Measurements from ENCODE around the gene NHP2. TPM values are rescaled to one million over a fixed set of nuclear protein-coding genes. Genes with fewer than 3 reads are reported as not detected.

Gene NHP2
- 248 and 376 TPM in 2 replicates for total RNA-seq

DNA sequence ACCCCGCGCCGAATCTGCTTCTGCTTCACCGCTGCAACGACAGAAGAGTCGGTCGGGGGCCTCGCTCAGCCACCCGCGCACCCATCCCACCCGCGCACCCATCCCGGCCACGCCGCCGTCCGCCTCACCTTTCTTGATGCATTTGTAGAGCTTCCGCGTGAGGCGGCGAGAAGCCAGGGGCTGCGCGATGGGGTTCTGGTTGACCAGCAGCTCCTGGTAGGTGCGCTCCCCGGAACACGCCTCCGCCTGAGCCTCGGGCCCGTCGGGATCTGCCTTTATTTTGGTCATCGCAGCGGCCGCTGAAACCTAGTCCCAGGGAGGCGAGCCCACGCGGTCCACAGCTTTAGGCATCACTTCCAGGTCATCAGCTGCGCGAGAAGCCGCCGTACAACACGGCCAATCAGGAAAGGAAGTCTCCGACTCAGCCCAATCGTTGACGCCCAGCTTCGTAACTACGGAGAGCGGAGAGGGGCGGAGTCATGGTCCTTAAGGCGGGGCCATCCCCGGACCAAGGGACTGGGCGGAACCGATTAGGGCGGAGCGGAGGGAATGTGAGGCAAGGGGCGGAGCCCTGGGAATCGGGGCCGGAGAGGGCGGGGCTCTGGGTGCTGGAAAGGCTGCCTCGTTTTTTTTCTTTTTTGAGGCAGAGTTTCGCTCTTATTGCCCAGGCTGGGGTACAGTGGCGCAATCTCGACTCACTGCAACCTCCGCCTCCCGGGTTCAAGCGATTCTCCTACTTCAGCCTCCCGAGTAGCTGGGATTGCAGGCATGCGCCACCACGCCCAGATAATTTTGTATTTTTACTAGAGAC is at the start of gene NHP2:
Gene NHP2 (minus strand): TSS at position 356 of the 811 bp plus-strand sequence. CDS start 68 bp downstream, at position 288.

DNA sequence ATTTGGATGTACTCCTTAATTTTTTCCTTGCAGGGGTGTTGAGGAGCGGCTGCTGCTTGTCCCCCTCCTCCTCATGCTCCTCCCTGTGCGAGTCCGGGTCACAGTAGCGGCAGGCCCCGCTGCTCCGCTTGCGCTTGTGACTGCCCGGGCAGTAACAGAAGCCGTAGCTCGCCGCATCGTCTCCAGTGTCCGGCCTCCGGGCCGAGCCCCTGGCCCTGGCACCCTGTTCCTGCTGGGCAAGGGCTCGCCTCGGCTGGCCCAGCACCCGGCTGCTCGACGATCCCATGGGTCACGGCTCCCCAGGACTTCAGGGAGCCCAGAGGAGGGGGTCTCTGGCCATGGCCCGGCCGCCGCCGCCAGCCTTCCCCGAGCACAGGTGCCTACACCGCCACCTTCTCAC is 33.3 kb upstream of the NHP2 start, which contains the start of gene GMCL2:
Gene GMCL2 (minus strand): TSS at position 358 of the 400 bp plus-strand sequence. CDS start 72 bp downstream, at position 286.

DNA sequence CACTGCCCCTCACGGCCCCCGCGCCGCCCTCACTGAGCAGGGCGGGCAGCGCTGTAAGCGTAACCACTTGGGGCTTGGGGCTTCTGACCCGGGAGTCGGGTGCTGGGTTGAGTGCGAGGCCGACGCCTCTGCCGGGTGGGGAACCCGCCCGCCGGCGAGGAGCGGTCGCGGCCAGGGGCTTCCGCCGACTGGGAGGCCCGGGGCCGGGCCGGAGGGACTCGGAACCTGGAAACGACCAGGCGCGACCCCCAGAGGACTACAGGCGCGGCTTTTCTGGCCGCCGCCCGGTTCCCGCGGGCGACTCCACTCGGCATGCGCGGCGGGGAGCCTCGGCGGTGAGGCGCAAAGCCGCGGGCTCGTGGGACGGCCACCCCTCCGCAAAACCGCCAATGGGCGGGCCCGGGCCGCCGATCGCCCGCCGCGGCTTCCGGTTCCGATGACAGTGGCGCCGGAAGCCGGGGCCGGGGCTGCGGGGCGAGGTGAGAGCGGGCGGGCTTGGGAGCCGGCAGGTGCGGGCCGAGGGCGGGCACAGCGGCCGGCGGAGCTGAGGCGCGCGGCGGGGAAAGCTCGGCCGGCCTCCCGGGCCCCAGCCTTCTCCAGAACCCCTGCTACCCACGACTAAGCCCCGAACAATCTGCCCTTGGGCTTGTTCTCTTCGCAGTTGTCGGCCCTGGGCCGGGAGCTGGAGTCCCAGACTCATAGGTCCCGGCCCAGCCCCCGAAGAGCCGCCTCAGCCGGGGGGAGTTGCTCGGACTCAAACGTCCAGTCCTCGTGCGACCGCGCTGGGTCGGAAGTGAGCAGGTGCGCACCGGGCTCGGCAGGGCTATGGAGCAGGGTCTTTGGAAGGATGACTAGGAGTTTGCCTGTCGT is 22.9 kb downstream of the NHP2 start, which contains the start of gene RMND5B:
Gene RMND5B (plus strand): TSS at position 439 of the 870 bp plus-strand sequence. CDS start 7,106 bp downstream, outside the sequence.

DNA sequence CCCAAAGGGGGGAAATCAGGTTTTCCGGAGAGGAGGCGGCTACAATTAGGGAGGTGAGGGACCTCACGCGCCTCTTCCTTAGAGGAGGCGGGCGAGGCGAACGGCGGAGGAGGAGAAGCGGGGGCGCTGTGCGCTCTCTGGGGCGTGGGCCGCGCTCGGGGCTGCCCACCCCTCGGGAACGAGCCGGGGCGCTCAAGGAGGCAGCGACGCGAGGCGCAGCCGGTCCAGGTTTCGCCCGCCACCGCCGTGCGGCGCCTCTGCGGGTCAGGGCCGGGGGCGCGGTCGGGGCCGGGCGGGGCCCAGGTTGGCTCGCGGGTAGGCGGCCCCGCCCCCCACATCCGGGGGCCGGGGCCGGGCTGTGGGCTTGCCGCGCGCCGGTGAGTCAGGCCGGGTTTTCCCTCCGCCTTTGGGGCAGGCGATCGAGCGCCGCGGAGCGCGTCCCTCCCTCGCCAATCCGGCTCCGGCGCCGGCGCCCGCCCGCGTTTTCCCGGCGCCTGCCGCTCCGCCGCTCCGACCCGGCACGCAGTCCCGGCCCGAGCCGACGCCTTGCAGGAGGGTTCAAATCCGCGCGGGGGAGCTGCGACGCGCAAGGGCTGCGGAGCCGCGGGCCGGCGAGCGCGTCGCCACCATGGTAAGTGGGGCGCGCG is 40.4 kb downstream of the NHP2 start, which contains the start of gene N4BP3:
Gene N4BP3 (plus strand): TSS at position 392 of the 647 bp plus-strand sequence. CDS start 6,052 bp downstream, outside the sequence.

Other genes with a start within 250 kb of the NHP2 start
- gene PROP1, start 157.6 kb downstream of the NHP2 start, total RNA-seq, result not detected in 2 replicates
- 1.6 and 2.8 TPM in 2 replicates for gene N4BP3, start 40.4 kb downstream of the NHP2 start, total RNA-seq
- 19.0 and 48.8 TPM in 2 replicates for gene RMND5B, start 22.9 kb downstream of the NHP2 start, total RNA-seq
- gene GMCL2, start 33.5 kb upstream of the NHP2 start, total RNA-seq, result not detected in 2 replicates
- 65.7 and 122 TPM in 2 replicates for gene HNRNPAB, start 50.6 kb upstream of the NHP2 start, total RNA-seq
- 9.8 and 21.2 TPM in 2 replicates for gene PHYKPL, start 78.9 kb upstream of the NHP2 start, total RNA-seq

Data from epithelial cell of alveolus of lung (primary cell).